Body of pancreas (tissue), 4 donors: Measurements from ENCODE around the gene PTPRN2.

Experiments
- POLR2A ChIP-seq, 3 donors: fragments of 450-650 bp; IDR thresholded peaks; one replicate each; pipeline ENCODE4 v1.6.1; 2016; ENCODE audit warnings: antibody characterized with exemption in 3 of 3, mild to moderate bottlenecking in 2 of 3
- TF ChIP-seq, protein P1 (sequence below), 7 experiments: fragments of 450-650 bp in 4 of 7; fragments of 200-600 bp in 3 of 7; sonication (generic) in 3 of 7; IDR thresholded peaks; one replicate each; pipeline ENCODE4 v1.5.1; 2016 to 2019; ENCODE audit warnings: antibody characterized with exemption in 7 of 7

DNA sequence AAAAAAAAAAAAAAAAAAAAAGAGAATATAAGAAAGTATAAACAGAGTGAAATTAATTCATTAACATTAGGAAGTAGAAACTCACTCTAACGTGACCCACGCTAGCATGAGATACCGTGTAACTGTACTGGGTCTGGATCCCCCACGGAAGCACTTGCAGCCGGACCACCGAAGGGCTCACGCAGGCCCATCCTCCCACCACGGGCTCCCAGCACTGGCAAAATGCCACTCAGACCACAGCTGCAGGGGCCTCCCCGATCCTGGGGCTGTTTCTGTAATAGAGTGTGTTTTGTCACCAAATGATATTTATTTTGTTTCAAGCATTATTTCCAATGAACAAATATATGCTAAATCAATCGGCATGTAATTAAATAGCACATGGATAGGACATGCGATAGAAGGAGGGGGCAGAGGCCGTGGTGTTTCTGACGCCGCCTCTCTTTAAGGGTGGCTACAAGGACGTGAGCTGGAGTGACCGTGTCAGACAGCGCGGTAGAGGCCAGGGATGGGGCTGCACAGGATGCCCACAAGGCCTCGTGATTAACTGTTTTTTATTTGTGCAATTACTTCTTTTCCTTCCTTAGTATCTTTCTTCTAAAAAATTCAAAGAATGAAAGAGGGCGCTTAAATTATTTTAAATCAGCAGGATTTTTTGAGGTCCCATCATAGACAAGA is 568.5 kb downstream of the PTPRN2 start:
- TF ChIP-seq, protein P1, sequence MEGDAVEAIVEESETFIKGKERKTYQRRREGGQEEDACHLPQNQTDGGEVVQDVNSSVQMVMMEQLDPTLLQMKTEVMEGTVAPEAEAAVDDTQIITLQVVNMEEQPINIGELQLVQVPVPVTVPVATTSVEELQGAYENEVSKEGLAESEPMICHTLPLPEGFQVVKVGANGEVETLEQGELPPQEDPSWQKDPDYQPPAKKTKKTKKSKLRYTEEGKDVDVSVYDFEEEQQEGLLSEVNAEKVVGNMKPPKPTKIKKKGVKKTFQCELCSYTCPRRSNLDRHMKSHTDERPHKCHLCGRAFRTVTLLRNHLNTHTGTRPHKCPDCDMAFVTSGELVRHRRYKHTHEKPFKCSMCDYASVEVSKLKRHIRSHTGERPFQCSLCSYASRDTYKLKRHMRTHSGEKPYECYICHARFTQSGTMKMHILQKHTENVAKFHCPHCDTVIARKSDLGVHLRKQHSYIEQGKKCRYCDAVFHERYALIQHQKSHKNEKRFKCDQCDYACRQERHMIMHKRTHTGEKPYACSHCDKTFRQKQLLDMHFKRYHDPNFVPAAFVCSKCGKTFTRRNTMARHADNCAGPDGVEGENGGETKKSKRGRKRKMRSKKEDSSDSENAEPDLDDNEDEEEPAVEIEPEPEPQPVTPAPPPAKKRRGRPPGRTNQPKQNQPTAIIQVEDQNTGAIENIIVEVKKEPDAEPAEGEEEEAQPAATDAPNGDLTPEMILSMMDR (IDR thresholded peaks at IDR 0.05): no peak
- TF ChIP-seq POLR2A (IDR thresholded peaks at IDR 0.05): no peak
